ENCODE measurements around the gene TIE1. TPM values are rescaled to one million over a fixed set of nuclear protein-coding genes. Genes with fewer than 3 reads are reported as not detected.
A peak's percentile ranks its signal among the peaks of the same experiment; 100 is the strongest.

Gene TIE1
- total and polyA plus RNA-seq, 2 of the 13 experiments (the other 11 are each of a cell fraction or from before 2014, with no cell fraction given) = 0.58 to 0.84 TPM

DNA sequence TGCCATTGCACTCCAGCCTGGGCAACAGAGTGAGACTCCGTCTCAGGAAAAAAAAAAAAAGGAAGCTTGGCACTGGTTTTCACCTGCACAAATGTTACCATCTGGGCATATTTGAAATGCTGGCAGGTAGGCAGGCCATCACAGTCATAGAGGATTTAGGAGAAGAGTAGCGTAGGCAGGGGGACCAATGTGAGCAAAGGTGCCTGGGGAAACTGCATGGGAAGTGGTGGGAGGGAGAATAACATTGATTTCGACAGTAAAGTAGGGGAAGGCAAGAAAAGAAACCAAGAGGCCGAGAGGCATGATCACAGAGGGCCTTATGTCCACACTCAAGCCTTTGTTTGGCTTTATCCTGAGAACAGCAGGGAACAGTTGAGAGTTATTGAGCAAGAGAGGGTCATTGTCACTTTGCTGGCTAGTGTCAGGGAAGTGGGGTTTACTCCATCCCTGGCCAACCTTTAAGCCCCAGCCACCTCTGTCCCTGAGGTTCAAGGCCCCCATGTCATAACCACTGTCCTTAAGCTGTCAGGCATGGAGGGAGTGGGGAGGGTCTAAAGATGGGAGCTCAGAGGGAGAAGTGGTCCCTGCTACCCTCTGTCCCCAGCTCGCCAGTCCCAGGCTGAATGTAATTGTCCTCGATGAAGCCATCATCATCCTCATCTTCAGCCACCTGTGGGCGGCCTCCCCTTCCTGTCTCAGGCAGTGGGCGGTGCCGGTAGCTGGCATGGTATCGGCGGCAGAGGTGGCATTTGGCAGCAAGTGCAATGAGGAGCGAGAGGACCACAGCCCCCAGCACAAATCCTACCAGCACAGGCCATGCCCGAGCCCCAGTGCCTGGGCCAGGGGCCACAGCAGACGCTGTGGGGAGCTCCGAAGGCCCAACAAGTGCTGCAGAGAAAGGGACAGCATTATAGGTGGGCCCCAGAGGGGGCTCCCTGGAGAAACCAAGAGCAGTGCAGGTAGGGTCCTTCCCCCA, 18.3 kb upstream of the TIE1 start (continued):
- TF ChIP-seq ZNF546 (CRISPR knock-in tag; conservative IDR thresholded peaks at IDR 0.05) (no peak), KDM5A (IDR thresholded peaks at IDR 0.05; ENCODE audit: borderline replicate concordance, low read length) (no peak), ZNF432 (CRISPR knock-in tag; IDR thresholded peaks at IDR 0.05; ENCODE audit: borderline replicate concordance) (no peak), SMAD3 (CRISPR knock-in tag; IDR thresholded peaks at IDR 0.05) (0 out of 2 replicates have a peak, but pooled peaks have one; percentile 36), REXO4 (CRISPR knock-in tag; IDR thresholded peaks at IDR 0.05; ENCODE audit: borderline replicate concordance) (no peak), JARID2 (CRISPR knock-in tag; IDR thresholded peaks at IDR 0.05; ENCODE audit: insufficient replicate concordance) (no peak), NFRKB (IDR thresholded peaks at IDR 0.05) (no peak), ZSCAN30 (CRISPR knock-in tag; IDR thresholded peaks at IDR 0.05) (no peak), RARG (CRISPR knock-in tag; IDR thresholded peaks at IDR 0.05; ENCODE audit: low read depth) (no peak), ZNF329 (CRISPR knock-in tag; IDR thresholded peaks at IDR 0.05; ENCODE audit: low read depth) (no peak), ZNF510 (CRISPR knock-in tag; IDR thresholded peaks at IDR 0.05; ENCODE audit: low read depth) (no peak), ZNF563 (CRISPR knock-in tag; IDR thresholded peaks at IDR 0.05) (no peak), ZNF383 (CRISPR knock-in tag; IDR thresholded peaks at IDR 0.05; ENCODE audit: borderline replicate concordance) (no peak)
- TF ChIP-seq, protein P1, sequence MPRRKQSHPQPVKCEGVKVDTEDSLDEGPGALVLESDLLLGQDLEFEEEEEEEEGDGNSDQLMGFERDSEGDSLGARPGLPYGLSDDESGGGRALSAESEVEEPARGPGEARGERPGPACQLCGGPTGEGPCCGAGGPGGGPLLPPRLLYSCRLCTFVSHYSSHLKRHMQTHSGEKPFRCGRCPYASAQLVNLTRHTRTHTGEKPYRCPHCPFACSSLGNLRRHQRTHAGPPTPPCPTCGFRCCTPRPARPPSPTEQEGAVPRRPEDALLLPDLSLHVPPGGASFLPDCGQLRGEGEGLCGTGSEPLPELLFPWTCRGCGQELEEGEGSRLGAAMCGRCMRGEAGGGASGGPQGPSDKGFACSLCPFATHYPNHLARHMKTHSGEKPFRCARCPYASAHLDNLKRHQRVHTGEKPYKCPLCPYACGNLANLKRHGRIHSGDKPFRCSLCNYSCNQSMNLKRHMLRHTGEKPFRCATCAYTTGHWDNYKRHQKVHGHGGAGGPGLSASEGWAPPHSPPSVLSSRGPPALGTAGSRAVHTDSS (CRISPR knock-in tag; conservative IDR thresholded peaks at IDR 0.05) = no peak
- TF ChIP-seq, protein P2, sequence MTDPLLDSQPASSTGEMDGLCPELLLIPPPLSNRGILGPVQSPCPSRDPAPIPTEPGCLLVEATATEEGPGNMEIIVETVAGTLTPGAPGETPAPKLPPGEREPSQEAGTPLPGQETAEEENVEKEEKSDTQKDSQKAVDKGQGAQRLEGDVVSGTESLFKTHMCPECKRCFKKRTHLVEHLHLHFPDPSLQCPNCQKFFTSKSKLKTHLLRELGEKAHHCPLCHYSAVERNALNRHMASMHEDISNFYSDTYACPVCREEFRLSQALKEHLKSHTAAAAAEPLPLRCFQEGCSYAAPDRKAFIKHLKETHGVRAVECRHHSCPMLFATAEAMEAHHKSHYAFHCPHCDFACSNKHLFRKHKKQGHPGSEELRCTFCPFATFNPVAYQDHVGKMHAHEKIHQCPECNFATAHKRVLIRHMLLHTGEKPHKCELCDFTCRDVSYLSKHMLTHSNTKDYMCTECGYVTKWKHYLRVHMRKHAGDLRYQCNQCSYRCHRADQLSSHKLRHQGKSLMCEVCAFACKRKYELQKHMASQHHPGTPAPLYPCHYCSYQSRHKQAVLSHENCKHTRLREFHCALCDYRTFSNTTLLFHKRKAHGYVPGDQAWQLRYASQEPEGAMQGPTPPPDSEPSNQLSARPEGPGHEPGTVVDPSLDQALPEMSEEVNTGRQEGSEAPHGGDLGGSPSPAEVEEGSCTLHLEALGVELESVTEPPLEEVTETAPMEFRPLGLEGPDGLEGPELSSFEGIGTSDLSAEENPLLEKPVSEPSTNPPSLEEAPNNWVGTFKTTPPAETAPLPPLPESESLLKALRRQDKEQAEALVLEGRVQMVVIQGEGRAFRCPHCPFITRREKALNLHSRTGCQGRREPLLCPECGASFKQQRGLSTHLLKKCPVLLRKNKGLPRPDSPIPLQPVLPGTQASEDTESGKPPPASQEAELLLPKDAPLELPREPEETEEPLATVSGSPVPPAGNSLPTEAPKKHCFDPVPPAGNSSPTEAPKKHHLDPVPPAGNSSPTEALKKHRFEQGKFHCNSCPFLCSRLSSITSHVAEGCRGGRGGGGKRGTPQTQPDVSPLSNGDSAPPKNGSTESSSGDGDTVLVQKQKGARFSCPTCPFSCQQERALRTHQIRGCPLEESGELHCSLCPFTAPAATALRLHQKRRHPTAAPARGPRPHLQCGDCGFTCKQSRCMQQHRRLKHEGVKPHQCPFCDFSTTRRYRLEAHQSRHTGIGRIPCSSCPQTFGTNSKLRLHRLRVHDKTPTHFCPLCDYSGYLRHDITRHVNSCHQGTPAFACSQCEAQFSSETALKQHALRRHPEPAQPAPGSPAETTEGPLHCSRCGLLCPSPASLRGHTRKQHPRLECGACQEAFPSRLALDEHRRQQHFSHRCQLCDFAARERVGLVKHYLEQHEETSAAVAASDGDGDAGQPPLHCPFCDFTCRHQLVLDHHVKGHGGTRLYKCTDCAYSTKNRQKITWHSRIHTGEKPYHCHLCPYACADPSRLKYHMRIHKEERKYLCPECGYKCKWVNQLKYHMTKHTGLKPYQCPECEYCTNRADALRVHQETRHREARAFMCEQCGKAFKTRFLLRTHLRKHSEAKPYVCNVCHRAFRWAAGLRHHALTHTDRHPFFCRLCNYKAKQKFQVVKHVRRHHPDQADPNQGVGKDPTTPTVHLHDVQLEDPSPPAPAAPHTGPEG (CRISPR knock-in tag; IDR thresholded peaks at IDR 0.05) = no peak
- TF ChIP-seq, protein P3, sequence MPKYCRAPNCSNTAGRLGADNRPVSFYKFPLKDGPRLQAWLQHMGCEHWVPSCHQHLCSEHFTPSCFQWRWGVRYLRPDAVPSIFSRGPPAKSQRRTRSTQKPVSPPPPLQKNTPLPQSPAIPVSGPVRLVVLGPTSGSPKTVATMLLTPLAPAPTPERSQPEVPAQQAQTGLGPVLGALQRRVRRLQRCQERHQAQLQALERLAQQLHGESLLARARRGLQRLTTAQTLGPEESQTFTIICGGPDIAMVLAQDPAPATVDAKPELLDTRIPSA (CRISPR knock-in tag; IDR thresholded peaks at IDR 0.05; ENCODE audit: borderline replicate concordance) = no peak
- TF ChIP-seq, protein P4, sequence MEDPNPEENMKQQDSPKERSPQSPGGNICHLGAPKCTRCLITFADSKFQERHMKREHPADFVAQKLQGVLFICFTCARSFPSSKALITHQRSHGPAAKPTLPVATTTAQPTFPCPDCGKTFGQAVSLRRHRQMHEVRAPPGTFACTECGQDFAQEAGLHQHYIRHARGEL (CRISPR knock-in tag; IDR thresholded peaks at IDR 0.05) = no peak
- TF ChIP-seq, protein P5, sequence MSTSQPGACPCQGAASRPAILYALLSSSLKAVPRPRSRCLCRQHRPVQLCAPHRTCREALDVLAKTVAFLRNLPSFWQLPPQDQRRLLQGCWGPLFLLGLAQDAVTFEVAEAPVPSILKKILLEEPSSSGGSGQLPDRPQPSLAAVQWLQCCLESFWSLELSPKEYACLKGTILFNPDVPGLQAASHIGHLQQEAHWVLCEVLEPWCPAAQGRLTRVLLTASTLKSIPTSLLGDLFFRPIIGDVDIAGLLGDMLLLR (CRISPR knock-in tag; IDR thresholded peaks at IDR 0.05) = peak; percentile 50; the same call in 1 of the 2 replicates

Data from HepG2 (cell line).